Measurements from ENCODE around the gene WWOX. TPM values are rescaled to one million over a fixed set of nuclear protein-coding genes. Genes with fewer than 3 reads are reported as not detected.

WWOX gene
- total RNA-seq, 1 experiment from 2014 or later, result 35.6 TPM

DNA sequence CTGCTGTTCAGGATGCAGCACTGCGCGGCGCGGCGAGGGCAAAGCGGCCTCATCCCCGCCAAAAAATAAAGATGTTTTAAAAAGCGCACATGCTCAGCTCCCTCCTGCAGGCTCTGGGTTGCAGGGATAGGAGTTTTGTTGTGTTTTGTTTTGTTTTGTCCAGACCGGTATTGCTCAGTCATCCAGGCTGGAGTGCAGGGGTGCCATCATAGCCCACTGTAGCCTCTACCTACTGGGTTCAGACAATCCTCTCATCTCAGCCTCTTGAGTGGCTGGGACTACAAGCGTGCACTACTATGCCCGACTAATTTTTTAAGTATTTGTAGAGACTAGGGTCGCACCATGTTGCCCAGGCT lies 636 bp downstream of the WWOX start:
- Histone ChIP-seq H2AFZ (peak overlapping the region; percentile 100), H3F3A (ENCODE audit: insufficient read depth, low read depth) (no peaks in the 10 kb centered on the region), H3K4me1 (replicated peaks; ENCODE audit: insufficient read depth) (peaks cover 11% of the 10 kb centered on the region), H3K36me3 (ENCODE audit: low read depth) (no peaks in the 10 kb centered on the region), H3K4me3 (peak overlapping the region; percentile 83), H3K9me3 (ENCODE audit: insufficient read depth, low read depth) (no peaks in the 10 kb centered on the region), H3K9me2 (ENCODE audit: insufficient read depth) (no peaks in the 10 kb centered on the region), H4K20me1 (ENCODE audit: insufficient read depth) (no peaks in the 10 kb centered on the region), H3K79me2 (ENCODE audit: low read depth) (peaks cover 9% of the 10 kb centered on the region), H3K27me3 (ENCODE audit: insufficient read depth, low read depth) (peaks cover 3% of the 10 kb centered on the region; the same call in 1 of the 2 replicates), H3K4me2 (peak overlapping the region; percentile 75), H3K27ac (peak overlapping the region; percentile 72)
- POLR2A ChIA-PET (ENCODE audit: unreplicated experiment), result interaction anchor here (0.6 kb wide), 1 partner anchor 253 kb away, joined by 5 read pairs; no protein-coding TSS in a partner anchor
- intact Hi-C loops (cut with micrococcal nuclease; ENCODE audit: unreplicated experiment), result no loop called here
- no TSS peak for BruUV-seq (replicated peaks)
- no peak for TF ChIP-seq EZH2 (IDR thresholded peaks at IDR 0.05; ENCODE audit: low read depth)
- TF ChIP-seq, protein P1, sequence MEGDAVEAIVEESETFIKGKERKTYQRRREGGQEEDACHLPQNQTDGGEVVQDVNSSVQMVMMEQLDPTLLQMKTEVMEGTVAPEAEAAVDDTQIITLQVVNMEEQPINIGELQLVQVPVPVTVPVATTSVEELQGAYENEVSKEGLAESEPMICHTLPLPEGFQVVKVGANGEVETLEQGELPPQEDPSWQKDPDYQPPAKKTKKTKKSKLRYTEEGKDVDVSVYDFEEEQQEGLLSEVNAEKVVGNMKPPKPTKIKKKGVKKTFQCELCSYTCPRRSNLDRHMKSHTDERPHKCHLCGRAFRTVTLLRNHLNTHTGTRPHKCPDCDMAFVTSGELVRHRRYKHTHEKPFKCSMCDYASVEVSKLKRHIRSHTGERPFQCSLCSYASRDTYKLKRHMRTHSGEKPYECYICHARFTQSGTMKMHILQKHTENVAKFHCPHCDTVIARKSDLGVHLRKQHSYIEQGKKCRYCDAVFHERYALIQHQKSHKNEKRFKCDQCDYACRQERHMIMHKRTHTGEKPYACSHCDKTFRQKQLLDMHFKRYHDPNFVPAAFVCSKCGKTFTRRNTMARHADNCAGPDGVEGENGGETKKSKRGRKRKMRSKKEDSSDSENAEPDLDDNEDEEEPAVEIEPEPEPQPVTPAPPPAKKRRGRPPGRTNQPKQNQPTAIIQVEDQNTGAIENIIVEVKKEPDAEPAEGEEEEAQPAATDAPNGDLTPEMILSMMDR (conservative IDR thresholded peaks at IDR 0.05), result peak; percentile 29
- CTCF ChIA-PET, result no interaction called here
- no peak for DNase-seq

DNA sequence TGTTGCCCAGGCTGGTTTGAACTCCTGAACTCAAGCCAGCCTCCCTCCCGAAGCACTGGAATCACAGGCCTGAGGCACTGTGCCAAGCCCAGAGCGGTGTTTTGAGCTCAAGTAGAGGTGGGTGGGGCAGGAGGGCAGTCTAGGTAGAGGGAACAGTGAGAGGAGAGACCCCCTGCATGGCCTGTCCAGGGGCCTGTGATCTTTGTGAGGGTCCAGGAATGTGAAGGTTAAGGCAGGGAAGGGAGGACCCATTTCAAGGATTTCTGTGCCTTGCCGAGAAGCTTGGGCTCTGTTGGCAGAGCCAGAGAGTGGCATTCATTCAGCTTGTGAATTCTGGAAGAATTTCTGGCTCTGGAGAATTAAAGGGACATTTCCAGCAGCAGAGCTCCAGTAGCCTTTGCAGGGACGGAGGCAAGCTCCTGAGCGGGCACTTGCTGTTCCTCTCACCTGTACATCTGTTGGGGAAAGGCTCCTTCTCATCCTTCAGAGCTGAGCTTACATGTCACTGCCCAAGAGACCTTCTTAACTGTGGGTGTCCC lies 2.7 kb downstream of the WWOX start:
- no peak for TF ChIP-seq EZH2 (IDR thresholded peaks at IDR 0.05; ENCODE audit: low read depth)
- TF ChIP-seq, protein P1 (conservative IDR thresholded peaks at IDR 0.05), result no peak
- no peak overlapping the region for H2AFZ ChIP-seq
- H3K4me2 ChIP-seq, result no peak overlapping the region
- H3K27me3 ChIP-seq (ENCODE audit: insufficient read depth, low read depth), result no peaks in the 10 kb centered on the region
- intact Hi-C loops (cut with micrococcal nuclease; ENCODE audit: unreplicated experiment), result no loop called here
- no peaks in the 10 kb centered on the region for H3K9me3 ChIP-seq (ENCODE audit: insufficient read depth, low read depth)
- DNase-seq, result no peak
- H3K36me3 ChIP-seq (ENCODE audit: low read depth), result no peaks in the 10 kb centered on the region
- peaks cover 11% of the 10 kb centered on the region for H3K4me1 ChIP-seq (replicated peaks; ENCODE audit: insufficient read depth)
- no TSS peak for BruUV-seq (replicated peaks)
- no peak overlapping the region for H3K27ac ChIP-seq
- H4K20me1 ChIP-seq (ENCODE audit: insufficient read depth), result no peaks in the 10 kb centered on the region
- H3K9me2 ChIP-seq (ENCODE audit: insufficient read depth), result no peaks in the 10 kb centered on the region
- peaks cover 9% of the 10 kb centered on the region for H3K79me2 ChIP-seq (ENCODE audit: low read depth)
- ChIA-PET CTCF (no interaction called here), POLR2A (ENCODE audit: unreplicated experiment) (no interaction called here)
- H3K4me3 ChIP-seq, result no peak overlapping the region
- no peaks in the 10 kb centered on the region for H3F3A ChIP-seq (ENCODE audit: insufficient read depth, low read depth)

DNA sequence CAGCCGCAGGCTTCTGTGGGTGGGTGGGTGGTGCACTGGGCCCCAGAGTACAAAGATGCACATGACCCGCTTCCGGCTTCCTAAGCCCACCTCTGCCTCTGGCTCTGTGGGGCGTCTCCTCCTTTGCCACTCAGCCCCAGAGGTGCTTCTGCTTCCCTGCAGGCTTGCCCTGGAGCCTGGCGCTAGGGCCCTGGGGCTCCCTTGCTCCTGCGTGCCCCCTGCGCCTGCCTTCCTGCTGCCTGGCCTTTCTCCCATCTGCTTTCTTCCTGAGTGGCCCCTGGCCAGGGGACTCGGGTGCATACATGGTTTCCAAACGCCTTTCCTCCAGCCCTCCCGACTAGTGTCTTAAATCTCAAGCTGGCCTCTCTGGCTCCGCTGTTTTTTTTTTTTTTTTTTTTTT lies 3.4 kb downstream of the WWOX start:
- no peak for DNase-seq
- no peaks in the 10 kb centered on the region for H4K20me1 ChIP-seq (ENCODE audit: insufficient read depth)
- H3F3A ChIP-seq (ENCODE audit: insufficient read depth, low read depth), result no peaks in the 10 kb centered on the region
- BruUV-seq (replicated peaks), result no TSS peak
- H3K27ac ChIP-seq, result no peak overlapping the region
- peaks cover 11% of the 10 kb centered on the region for H3K4me1 ChIP-seq (replicated peaks; ENCODE audit: insufficient read depth)
- no peak overlapping the region for H3K4me2 ChIP-seq
- H3K9me3 ChIP-seq (ENCODE audit: insufficient read depth, low read depth), result no peaks in the 10 kb centered on the region
- H3K9me2 ChIP-seq (ENCODE audit: insufficient read depth), result no peaks in the 10 kb centered on the region
- no peaks in the 10 kb centered on the region for H3K27me3 ChIP-seq (ENCODE audit: insufficient read depth, low read depth)
- no peak overlapping the region for H3K4me3 ChIP-seq
- TF ChIP-seq, protein P1 (conservative IDR thresholded peaks at IDR 0.05), result no peak
- ChIA-PET POLR2A (ENCODE audit: unreplicated experiment) (no interaction called here), CTCF (no interaction called here)
- intact Hi-C loops (cut with micrococcal nuclease; ENCODE audit: unreplicated experiment), result no loop called here
- no peak overlapping the region for H2AFZ ChIP-seq
- peaks cover 9% of the 10 kb centered on the region for H3K79me2 ChIP-seq (ENCODE audit: low read depth)
- H3K36me3 ChIP-seq (ENCODE audit: low read depth), result no peaks in the 10 kb centered on the region

Data from PC-9 (cell line).